ENCODE results near the gene SYNE1. TPM values are rescaled to one million over a fixed set of nuclear protein-coding genes. Genes with fewer than 3 reads are reported as not detected.

The SYNE1 gene
- total RNA-seq, 6 donors from 2014 or later, result 160 to 859 (median 490) TPM

- peaks cover 7 to 54% (median 15%) of the 10 kb centered on the region in 4 donors for H3K36me3 ChIP-seq
- DNase-seq (no peak), ATAC-seq (ENCODE audit: low FRiP score in 2 of 2) (no peak)
- 88 to 97% methylated on average over 5 of the region's 5 CpGs for WGBS, 2 donors
- no peaks in the 10 kb centered on the region for H3K9me3 ChIP-seq
- peaks cover 0 to 6% (median 0%) of the 10 kb centered on the region in 4 donors for H3K4me1 ChIP-seq
- no peak overlapping the region for H3K27ac ChIP-seq
- H3K4me3 ChIP-seq, result no peak overlapping the region
- TF ChIP-seq POLR2AphosphoS5 (IDR thresholded peaks at IDR 0.05) (no peak), EP300 (IDR thresholded peaks at IDR 0.05) (no peak), POLR2A (IDR thresholded peaks at IDR 0.05) (no peak)
- TF ChIP-seq, protein P1, sequence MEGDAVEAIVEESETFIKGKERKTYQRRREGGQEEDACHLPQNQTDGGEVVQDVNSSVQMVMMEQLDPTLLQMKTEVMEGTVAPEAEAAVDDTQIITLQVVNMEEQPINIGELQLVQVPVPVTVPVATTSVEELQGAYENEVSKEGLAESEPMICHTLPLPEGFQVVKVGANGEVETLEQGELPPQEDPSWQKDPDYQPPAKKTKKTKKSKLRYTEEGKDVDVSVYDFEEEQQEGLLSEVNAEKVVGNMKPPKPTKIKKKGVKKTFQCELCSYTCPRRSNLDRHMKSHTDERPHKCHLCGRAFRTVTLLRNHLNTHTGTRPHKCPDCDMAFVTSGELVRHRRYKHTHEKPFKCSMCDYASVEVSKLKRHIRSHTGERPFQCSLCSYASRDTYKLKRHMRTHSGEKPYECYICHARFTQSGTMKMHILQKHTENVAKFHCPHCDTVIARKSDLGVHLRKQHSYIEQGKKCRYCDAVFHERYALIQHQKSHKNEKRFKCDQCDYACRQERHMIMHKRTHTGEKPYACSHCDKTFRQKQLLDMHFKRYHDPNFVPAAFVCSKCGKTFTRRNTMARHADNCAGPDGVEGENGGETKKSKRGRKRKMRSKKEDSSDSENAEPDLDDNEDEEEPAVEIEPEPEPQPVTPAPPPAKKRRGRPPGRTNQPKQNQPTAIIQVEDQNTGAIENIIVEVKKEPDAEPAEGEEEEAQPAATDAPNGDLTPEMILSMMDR (IDR thresholded peaks at IDR 0.05), result no peak
- H3K27me3 ChIP-seq, result no peaks in the 10 kb centered on the region
These were observed 472.2 kb downstream of the SYNE1 start for GRCh38 chr6:152164957-152165356.

- Histone ChIP-seq H3K4me3 (no peak overlapping the region), H3K9me3 (no peaks in the 10 kb centered on the region), H3K27ac (no peak overlapping the region), H3K4me1 (peaks cover 0 to 6% (median 0%) of the 10 kb centered on the region in 4 donors), H3K27me3 (no peaks in the 10 kb centered on the region), H3K36me3 (peaks cover 7 to 67% (median 20%) of the 10 kb centered on the region in 4 donors)
- DNase-seq (no peak), ATAC-seq (ENCODE audit: low FRiP score in 2 of 2) (no peak)
- TF ChIP-seq POLR2AphosphoS5 (IDR thresholded peaks at IDR 0.05) (no peak), EP300 (IDR thresholded peaks at IDR 0.05) (no peak), POLR2A (IDR thresholded peaks at IDR 0.05) (no peak)
- TF ChIP-seq, protein P1 (IDR thresholded peaks at IDR 0.05), result no peak
These were observed 475.7 kb downstream of the SYNE1 start for GRCh38 chr6:152161501-152161900.

DNA sequence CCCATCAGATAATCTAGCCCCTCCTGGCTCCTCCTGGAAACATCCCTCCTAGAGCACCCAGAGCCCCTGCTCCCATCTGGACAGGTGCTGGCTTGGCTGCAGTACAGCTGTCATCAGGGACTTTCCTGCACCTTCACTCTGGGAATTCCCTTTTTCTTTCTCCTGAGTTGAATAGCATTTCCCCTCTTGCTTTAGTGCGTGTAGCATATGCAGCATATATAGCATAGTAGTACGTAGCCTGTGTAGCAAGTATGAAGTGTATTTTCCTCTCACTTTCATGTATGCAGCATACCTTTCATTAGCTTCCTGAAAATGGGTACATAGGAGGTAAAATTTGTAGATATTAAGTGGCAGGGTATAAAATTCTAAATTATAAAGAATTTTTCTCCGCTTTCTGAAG, 476.8 kb downstream of the SYNE1 start:
- DNase-seq (no peak), ATAC-seq (ENCODE audit: low FRiP score in 2 of 2) (no peak)
- peaks cover 0 to 6% (median 0%) of the 10 kb centered on the region in 4 donors for H3K4me1 ChIP-seq
- H3K27ac ChIP-seq, result no peak overlapping the region
- peaks cover 7 to 71% (median 30%) of the 10 kb centered on the region in 4 donors for H3K36me3 ChIP-seq
- H3K4me3 ChIP-seq, result no peak overlapping the region
- H3K9me3 ChIP-seq, result no peaks in the 10 kb centered on the region
- TF ChIP-seq EP300 (IDR thresholded peaks at IDR 0.05) (no peak), POLR2AphosphoS5 (IDR thresholded peaks at IDR 0.05) (no peak), POLR2A (IDR thresholded peaks at IDR 0.05) (no peak)
- TF ChIP-seq, protein P1 (IDR thresholded peaks at IDR 0.05), result no peak
- H3K27me3 ChIP-seq, result no peaks in the 10 kb centered on the region
- WGBS, 2 donors, result 87 to 94% methylated on average over 3 of the region's 3 CpGs

DNA sequence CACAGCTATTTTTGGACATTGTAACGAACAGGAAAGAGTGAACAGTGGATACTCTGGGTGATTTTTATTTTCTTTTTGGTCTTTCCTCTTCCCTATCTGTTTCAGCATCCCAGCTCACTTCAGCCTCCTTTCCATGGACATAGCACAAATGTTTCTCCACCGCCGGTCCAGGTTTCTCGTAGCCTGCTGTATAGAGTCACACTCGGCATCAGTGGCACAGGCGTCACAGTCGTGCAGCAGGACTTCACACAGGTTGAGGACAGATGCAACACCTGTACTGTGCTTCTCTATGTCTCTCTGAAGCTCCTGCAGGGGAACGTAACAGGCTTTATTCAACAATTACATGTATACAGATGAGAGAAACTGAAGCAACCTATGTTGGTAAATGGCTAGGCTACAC, 481.4 kb downstream of the SYNE1 start:
- peaks cover 11 to 86% (median 48%) of the 10 kb centered on the region in 4 donors for H3K36me3 ChIP-seq

More for the DNA sequence above, 481.4 kb downstream of the SYNE1 start:
- DNase-seq (no peak), ATAC-seq (ENCODE audit: low FRiP score in 2 of 2) (no peak)
- Histone ChIP-seq H3K4me3 (no peak overlapping the region), H3K9me3 (no peaks in the 10 kb centered on the region), H3K27me3 (no peaks in the 10 kb centered on the region), H3K4me1 (no peaks in the 10 kb centered on the region), H3K27ac (no peak overlapping the region)
- TF ChIP-seq, protein P1 (IDR thresholded peaks at IDR 0.05), result no peak
- TF ChIP-seq EP300 (IDR thresholded peaks at IDR 0.05) (no peak), POLR2AphosphoS5 (IDR thresholded peaks at IDR 0.05) (no peak), POLR2A (IDR thresholded peaks at IDR 0.05) (no peak)
- 85 to 96% methylated on average over 8 of the region's 8 CpGs for WGBS, 2 donors

All from upper lobe of left lung (tissue), 6 donors.